OCI-LY3 (cell line): ENCODE measurements around the gene ENDOU.

Experiments
- CTCF ChIP-seq: fragments of 200-600, 300-600 bp; sonication (generic); IDR thresholded peaks from 2 replicates; pipeline ENCODE4 v1.5.1; 2014; ENCODE audit warnings: antibody characterized with exemption, low read length, low read depth
- EZH2phosphoT487 ChIP-seq: fragments of 200-600 bp; shearing (Covaris generic); IDR thresholded peaks from 2 replicates; pipeline ENCODE4 v1.6.1; 2018; ENCODE audit warnings: antibody characterized with exemption, mixed run types, low read depth

GRCh38 chr12:47718531-47718930 is 6.8 kb downstream of the ENDOU start:
- TF ChIP-seq CTCF (no peak), EZH2phosphoT487 (no peak)
